WI38 (cell line): Measurements from ENCODE around the gene R3HDML.
A peak's percentile ranks its signal among the peaks of the same experiment; 100 is the strongest.

Experiments used
- H3K4me3 ChIP-seq: 2 replicates; pipeline ENCODE4 v1.5.1; 2011; ENCODE audit warnings: low read depth, mild to moderate bottlenecking, control low read depth, low read length
- TF ChIP-seq, protein P1 (sequence below): IDR thresholded peaks from 2 replicates; pipeline ENCODE4 v1.5.1; 2012; ENCODE audit warnings: low read depth, mild to moderate bottlenecking, control low read depth, low read length

Gene R3HDML

DNA sequence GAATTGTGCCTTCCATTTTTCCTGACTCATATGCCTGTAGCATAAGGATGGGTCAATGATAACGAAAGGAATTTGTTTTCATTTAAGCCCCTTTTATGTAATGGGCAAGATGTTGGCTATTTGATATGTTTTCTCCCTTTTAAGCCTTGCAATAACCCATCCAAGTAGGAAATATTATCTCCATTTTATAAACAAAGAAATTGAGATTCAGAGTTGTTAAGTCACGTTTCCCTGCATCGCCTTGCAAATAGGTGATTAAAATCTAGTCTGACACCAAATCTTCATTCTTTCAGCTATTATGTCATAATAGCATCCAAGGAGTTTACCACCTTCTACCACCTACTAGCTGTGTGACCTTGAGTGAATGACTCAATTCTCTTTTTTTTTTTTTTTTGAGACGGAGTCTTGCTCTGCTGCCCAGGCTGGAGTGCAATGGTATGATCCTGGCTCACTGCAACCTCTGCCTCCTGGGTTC lies 25.7 kb downstream of the R3HDML start:
- TF ChIP-seq, protein P1, sequence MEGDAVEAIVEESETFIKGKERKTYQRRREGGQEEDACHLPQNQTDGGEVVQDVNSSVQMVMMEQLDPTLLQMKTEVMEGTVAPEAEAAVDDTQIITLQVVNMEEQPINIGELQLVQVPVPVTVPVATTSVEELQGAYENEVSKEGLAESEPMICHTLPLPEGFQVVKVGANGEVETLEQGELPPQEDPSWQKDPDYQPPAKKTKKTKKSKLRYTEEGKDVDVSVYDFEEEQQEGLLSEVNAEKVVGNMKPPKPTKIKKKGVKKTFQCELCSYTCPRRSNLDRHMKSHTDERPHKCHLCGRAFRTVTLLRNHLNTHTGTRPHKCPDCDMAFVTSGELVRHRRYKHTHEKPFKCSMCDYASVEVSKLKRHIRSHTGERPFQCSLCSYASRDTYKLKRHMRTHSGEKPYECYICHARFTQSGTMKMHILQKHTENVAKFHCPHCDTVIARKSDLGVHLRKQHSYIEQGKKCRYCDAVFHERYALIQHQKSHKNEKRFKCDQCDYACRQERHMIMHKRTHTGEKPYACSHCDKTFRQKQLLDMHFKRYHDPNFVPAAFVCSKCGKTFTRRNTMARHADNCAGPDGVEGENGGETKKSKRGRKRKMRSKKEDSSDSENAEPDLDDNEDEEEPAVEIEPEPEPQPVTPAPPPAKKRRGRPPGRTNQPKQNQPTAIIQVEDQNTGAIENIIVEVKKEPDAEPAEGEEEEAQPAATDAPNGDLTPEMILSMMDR = no peak
- no peak overlapping the region for H3K4me3 ChIP-seq

DNA sequence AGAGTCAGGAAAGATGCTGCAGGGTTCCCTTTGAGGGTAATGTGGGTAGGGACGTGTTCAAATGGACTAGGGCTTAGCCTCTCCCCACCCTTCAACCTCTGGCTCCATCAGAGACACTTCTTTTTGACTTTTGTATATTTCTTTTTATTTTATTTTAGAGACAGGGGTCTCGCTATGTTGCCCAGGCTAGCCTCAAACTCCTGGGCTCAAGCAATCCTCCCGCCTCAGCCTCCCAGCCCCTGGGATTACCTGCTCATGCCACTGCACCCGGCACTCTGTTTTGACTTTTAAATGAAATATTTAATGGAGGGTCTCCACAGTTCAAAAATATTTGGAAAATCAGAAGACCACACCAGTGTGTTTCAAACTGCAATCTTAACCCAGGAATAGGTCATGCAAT lies 27.2 kb downstream of the R3HDML start:
- TF ChIP-seq, protein P1 = no peak
- no peak overlapping the region for H3K4me3 ChIP-seq

DNA sequence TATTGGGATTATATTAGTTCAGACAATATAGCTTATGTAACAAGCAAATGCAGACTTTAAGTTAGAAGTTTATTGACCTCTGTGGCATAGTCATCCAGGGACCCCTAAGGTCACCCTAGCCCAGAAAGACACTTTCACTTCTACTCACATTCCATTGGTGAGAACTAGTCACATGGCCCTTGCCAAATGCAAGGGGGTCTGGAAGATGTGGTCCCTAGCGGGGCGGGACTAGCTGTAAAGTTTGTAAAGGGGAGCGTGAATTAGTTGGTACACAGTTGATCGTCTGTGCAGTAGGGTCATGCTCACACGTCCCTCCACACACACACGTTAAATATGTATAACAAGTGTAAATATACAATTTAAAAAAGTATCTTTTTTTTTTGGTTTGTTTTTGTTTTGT lies 27.9 kb downstream of the R3HDML start:
- H3K4me3 ChIP-seq = no peak overlapping the region
- TF ChIP-seq, protein P1 = no peak

DNA sequence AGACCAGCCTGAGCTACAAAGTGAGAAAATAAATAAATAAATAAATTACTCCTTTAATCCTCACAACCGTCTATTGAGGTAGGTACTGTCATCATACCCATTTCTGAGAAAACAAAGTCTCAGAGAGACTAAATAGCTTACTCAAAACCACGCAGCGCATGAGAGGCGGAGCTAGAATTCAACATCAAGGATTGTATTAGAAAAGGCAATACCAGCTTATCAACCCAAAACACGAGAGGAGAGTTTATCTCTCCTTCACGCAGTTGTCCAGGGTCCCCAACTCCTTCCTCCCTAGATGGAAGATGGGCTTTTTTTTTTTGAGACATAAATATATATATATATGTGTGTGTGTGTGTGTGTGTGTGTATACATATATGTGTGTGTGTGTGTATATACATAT lies 30.9 kb downstream of the R3HDML start:
- H3K4me3 ChIP-seq = no peak overlapping the region
- TF ChIP-seq, protein P1 = no peak

DNA sequence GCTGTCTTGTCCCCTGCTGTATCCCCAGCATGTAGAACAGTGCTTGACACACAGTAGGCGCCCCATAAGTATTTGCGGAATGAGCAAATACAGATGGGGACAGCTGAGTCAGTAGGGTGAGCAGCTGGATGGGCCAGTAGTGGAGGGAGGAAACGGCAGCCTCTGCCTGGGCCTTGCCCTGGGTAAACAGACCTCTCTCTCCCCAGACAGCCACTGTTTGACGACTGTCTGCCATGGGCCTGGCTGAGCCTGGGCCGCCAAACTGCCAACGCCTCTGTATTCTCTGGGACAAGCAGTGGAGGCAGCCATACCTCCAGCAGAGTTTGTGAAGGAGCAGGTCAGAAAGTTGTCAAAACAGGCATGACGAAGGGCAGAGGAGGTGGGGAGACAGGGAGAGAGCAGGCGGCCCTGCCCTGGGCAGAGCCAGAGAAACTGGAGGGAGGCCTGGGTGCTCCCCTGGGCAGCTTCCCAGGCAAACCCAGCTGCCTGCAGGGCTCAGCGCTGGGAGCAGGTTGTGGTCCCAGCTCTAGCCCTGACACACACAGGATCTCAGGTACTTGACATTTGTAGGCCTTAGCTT lies 33.9 kb downstream of the R3HDML start:
- TF ChIP-seq, protein P1 = no peak
- H3K4me3 ChIP-seq = no peak overlapping the region

DNA sequence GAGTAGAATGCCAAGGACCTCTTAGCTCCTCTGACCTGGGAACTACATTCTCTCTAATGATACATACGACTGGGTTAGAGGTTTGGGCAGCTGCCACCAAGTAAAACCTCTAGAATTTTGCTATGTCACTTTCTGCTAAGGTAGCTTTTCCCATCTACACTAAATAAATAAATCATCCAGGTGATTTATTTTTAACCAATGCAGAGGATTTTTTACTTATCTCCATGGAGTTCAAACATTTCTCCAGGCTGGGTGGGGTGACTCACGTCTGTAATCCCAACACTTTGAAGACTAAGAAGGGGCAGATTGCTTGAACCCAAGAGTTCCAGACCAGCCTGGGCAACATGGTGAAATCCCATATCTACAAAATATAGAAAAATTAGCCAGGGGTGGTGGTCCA lies 45.8 kb downstream of the R3HDML start:
- H3K4me3 ChIP-seq = no peak overlapping the region
- TF ChIP-seq, protein P1 = no peak

DNA sequence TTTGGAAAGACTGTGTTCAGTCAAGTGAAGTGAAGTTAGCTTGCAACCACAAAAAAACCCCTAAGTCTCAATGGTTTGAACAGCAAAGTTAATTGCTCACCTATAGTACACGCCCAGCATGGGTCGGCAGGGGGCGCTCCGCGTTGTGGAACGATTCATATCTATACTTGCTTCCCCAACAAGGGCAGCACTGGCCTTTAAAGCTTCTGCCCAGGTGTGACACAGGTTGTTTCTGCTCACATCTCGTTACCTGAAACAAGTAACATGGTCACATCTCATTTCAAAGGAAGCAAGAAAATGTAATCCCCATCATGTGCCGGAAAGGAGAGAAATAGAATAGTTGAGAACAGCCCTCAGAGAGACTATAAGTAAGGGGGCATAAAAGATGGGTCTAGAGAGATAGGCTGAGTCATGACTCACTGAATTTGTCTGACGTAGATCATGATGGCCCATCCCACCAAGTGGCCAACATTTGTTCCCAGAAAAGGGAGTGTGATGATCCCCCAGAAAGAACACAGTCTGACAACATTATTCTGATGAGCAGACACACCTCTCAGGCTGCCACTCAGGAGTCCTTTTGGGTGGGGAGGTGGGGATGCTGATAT lies 47.7 kb downstream of the R3HDML start:
- no peak overlapping the region for H3K4me3 ChIP-seq
- TF ChIP-seq, protein P1 = peak; percentile 86
